Bone marrow (tissue), 2 donors: ENCODE measurements around the gene GRK4.
A peak's percentile ranks its signal among the peaks of the same experiment; 100 is the strongest.
"Not testable (repeated sequence)": the region's sequence is repeated elsewhere in the genome, so short reads cannot be mapped to it uniquely, and the experiment has no call there.

ENCODE experiments used
- DNase-seq, 2 donors: peaks; one replicate each; lab custom pipeline; 2025; lab: John Stamatoyannopoulos, UW

Gene GRK4

DNA sequence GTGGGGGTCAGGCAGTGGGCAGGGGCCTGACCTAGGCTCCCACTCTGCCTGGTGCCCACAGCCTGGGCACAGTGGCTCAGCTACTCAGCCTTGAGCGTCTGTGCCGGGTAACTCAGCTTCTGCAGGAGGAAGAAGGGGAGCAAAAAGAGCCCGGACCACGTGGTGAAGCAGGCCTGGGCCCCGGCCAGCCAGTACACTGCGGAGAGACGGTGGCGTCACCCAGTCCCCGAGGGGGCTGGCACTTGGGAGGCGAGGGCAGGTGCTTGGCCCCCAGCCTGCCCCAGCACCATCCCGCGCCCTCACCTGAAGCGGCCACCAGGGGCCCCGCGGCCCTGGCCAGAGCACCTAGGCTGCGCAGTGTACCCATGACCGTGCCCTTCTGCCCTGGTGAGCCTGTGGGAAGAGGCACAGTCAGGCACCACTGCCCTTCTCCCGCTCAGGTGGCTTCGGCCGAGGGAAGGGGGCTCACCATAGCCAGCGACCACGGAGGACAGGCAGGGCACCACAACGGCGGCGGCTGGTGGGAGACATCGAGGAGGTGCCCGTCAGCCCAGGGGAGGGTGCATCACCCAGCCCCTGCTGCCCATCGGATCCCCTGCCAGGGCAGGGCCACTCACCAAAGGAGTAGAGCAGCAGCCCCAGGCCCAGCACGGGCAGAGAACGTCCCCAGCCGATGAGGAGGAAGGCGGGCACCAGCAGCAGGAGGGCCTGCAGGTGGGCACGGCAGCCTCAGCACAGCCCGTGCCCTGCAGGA is 32.4 kb upstream of the GRK4 start:
- DNase-seq = no peak

DNA sequence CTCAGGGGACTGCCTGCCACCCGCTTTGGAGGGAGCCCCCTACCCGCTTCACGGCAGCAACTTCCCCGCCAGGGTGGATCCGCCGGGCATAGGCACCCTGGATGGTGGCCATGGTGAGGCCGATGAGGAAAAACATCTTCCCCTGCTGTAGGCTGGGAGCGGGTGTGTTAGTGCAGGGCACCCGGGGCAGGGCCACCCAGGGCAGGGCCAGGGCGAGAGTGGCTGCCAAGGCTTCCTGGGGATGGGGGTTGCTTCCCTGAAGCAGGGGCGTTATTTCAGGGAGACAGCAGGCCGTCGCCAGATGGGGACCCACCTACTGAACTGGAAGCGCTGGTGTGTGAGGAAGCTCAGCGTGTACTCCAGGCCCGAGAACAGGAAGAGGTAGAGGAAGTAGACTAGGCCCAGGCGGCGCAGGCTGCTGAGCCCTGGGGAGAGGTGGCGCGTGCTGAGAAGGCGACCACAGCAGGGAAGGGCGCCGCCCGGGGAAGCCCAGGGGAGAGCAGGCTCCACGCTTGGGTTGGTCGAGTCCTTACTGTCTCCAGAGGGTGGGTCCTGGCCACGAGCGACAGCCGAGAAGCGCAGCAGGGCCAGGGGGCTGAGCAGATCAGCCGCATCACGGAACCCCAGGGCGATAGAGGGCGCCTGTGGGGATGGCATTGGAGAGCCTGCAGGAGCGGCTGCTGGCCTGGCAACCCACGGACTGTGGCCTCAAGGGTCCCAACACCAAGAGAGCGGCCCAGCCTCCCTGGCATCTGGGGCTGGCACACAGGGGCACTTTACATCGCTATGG is 31.7 kb upstream of the GRK4 start:
- DNase-seq = peak; percentile 36 to 79

GRCh38 chr4:2932321-2932950 is 30.9 kb upstream of the GRK4 start:
- no peak for DNase-seq

- DNase-seq = no peak
Observed at GRCh38 chr4:2932951-2933565, 30.3 kb upstream of the GRK4 start.

DNA sequence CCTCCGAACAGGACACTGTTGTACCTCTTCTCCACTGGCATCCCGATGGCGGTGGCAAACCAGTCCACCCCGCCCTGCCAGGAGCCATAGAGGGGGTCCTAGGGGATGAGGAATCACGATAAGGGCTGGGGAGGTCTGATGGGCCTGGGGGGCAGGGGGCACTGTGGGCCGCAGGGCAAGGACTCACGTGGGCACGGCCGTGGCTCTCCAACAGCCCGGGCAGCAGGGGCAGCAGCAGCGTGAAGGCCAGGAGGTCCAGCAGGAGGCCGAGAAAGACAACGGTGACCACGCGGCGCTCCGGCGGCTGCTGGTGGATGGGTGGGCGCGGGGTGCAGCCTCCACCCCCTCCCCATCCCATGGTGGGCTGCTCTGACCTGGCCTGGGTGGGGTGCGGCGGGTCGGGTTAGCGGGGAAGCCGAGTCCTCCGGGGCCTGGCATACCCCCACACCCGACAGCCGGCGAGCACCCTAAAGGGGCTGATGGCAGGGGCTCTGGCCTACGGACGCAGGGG is 29.8 kb upstream of the GRK4 start:
- DNase-seq = no peak

- peak in 1 of 2 donors; percentile 39 for DNase-seq
Observed at GRCh38 chr4:2934077-2934812, 29.1 kb upstream of the GRK4 start.

- DNase-seq = peak; percentile 70 to 83
Observed at GRCh38 chr4:2934813-2935761, 28.3 kb upstream of the GRK4 start.

DNA sequence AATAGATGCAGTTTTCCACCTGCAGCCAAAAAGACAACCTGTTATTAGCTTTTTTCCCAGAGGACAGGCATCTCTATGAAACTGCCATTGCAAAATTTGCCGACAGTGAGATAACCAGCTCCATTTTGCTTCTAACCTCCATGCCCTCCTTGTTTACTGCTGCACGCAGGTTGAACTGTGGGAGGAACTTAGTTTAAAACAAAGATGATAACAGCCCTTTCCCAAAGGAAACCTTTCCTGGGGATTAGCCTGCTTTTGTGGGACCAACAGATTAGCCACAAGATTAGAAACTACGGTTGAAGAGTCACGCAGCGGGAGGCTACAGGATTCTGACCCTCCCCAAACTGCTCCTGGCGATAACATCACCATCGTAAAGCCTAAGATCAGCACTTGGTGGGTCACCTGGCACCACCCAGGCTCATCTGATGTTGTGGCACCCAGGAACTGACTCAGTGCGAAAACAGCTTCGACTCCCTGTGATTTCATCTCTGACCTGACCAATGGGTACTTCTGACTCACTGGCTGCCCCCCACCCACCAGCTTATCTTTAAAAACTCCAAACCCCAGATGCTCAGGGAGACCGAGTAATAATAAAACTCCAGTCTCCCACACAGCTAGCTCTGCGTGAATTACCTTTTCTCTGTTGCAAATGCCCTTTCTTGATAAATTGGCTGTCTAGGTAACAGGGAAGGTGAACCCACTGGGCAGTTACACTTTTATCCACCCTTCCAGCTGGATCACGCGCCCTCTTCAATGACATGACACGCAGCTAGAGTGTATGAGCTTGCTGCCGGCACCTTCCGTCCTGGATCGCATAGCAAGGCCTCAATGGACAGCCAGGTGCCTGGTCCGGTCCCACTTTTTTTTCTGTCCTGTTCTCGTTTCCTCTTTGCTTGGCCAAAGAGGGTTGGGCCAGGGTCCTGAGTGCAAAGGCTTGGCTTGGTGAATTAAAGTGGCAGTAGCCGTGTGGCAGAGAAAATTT is 27.3 kb upstream of the GRK4 start:
- no peak for DNase-seq

DNA sequence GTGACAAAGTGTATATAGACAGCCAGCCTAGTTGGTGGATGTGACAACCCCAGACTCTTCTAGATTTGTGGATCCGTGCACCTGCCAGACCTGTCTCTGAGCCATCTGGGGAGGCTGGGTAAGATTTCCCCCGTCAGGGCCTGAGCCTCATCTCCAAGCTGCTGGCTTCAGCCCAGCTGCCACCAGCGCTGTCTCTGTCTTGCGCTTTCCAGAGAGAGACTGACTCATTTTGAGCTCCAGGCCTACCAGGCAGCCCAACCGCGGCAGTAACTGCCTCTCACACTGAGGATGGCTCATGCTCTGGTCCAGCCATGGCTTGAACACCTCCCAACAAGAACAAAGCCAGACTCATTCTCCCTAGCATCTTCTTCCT is 26.6 kb upstream of the GRK4 start:
- DNase-seq = no peak

DNA sequence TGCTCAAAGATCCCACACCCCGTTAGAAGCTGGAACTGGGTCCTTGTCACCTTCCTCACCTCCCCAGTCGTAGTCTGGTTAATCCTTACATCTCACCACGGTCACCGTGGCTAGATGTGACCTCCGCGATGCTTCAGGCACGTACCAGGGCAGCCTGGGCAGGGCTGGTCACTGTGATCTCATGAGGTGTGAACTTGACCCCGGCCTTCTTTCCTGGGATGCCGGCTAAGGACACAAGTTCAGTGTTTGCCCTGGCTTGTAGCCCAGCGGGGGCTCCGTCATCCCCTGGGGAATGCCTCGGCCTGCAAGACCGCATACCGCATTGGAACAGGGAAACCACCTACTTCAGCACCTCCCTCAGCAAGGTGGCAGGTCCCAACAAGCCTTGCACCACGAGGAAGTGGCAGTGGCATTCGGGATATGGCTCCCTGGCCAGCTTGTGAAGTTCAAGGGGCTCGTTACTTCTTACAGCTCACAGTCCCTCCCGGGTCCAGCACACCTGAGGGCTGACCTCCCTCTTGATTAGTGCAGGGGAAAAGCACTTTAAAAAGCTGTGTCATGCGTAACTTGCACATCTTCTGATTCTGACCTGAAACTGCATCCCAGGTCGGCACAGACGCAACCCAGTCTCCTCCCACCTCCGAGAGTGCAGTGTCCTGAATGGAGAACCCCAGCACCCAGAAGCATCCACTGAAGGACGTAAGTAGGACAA is 26.1 kb upstream of the GRK4 start:
- no peak for DNase-seq

DNA sequence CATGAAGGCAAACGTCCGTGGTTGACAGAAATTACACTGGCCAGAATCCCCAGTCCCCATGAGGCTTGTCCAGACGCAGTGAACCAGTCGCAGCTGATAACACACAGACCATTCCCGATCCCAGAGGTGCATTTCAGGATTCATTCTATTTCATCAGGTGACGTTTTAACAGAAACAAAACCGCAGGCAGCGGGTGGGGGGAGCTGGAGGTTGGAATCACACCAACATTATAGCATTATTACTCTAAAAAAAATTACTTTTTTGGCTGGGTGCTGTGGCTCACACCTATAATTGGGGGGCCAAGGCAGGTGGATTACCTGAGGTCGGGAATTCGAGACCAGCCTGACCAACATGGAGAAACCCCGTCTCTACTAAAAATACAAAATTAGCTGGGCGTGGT is 25.4 kb upstream of the GRK4 start:
- DNase-seq = no peak

- not testable (repeated sequence) for DNase-seq
Observed at GRCh38 chr4:2938411-2938810, 25.0 kb upstream of the GRK4 start.

GRCh38 chr4:2938906-2939305 is 24.5 kb upstream of the GRK4 start:
- no peak for DNase-seq

DNA sequence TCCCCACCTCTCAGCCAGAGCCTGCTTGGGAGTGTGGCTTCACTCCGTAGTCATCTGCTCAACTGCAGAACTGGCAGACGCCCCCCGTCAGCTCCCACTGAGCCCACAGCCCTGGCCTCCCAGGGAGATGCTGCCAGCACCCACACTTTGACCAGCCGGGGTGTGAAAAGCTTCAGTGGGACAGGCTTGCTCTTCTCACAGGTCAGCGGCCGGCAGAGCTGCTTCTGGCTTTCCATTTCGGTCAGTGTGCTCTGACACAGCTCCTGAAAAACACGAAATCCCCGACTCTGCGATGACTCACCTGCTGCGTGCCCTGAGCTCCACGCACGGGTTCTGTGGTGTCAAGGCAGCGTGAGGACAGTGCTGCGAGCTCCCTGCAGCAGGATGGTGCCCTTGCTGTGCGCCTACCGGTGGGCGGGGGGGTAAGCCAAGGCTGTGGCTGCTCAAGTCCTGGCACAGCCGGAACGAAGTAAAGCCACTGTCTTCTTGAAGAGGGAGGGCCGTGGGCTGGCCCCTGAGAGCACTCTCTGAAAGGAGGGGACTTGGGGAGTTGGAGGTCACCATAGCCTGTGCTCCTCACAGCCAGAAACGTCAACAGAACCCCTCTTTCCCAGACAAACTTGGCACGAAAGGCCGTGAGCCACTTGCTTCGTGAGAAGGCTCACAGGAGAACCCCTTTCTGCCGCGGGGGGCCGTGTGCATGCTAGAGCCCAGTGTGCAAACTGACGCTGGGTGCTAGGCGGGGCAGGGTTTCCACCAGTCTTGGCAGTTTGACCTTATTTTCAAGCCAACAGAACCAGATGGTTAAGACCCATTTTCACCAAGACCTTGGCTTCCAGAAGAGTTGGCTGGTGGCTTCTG is 23.8 kb upstream of the GRK4 start:
- DNase-seq = no peak

GRCh38 chr4:2940267-2941137 is 22.9 kb upstream of the GRK4 start:
- DNase-seq = no peak

DNA sequence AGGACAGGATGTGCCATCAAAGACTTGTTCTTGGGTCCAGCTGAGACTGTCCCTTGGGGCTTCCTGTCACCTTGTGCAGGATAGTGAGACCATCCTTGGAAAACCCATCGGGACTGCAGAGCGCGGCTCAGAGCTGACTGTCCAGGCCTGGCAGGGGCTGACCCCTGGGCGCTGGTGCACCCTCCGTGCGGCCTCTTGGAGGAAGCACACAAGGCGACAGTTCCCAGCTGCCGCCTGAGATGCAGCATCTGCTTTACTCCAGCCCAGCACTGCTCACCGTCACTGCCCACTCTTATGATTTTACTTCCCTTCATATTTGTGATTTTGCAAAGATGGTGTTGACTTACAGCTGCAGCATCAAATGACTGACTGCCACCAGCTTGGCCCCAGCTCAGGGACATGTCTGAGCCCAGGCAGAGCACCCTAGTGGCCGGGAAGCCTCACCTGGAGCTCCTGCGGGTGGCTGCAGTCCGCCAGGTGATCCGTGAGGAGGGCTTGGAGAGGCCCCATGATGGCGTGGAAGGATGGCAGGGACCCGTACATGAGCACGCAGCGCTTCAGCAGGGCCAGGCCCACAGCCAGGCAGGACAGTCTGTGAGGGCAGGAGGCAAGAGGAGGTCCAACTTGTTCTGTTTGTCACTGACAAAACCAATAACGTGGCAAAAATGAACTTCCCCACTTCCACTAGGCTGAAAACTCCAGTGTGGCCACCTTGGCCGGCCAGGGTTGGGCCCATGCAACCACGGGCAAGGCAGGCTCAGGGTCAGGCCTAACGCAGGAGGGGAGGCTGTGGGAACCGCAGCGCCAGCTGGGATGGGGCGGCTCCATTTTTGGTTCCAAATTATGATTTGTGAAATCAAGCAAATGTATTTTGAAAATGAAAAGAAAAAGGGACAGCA is 22.0 kb upstream of the GRK4 start:
- DNase-seq = no peak
